IMR-90 (cell line): ENCODE results near the gene NCAM1. TPM values are rescaled to one million over a fixed set of nuclear protein-coding genes. Genes with fewer than 3 reads are reported as not detected.

Source experiments
- ATAC-seq: fragments of 200-7000 bp; cut with Tn5 transposase; 2 replicates; pipeline ENCODE4 v1.9.1; 2020; ENCODE audit warnings: low read depth, mild to moderate bottlenecking, moderate library complexity
- BruUV-seq: library from RNA; stranded (reverse); fragments of 400-500 nt; replicated peaks from 2 replicates; lab custom pipeline; 2021; lab: Mats Ljungman, UMichigan
- CTCF ChIA-PET: fragments of 300-600 bp; formaldehyde crosslinking; extraction: SDS; loops from one replicate; lab custom pipeline; 2021; ENCODE audit warnings: antibody characterized with exemption; lab: Yijun Ruan, JAX
- POLR2A ChIA-PET: fragments of 300-600 bp; sonication (Branson Sonifier 250); formaldehyde crosslinking; loops from one replicate; lab custom pipeline; 2022; ENCODE audit warnings: antibody characterized with exemption; ENCODE audit not compliant: unreplicated experiment; lab: Charles Lee
- DNase-seq: peaks from one replicate; pipeline ENCODE4 v3.0.0; 2013
- H2AFZ ChIP-seq: replicated peaks from 2 replicates; pipeline ENCODE3; 2013; ENCODE audit warnings: low read length, mild to moderate bottlenecking; ENCODE audit not compliant: poor library complexity
- H2AK5ac ChIP-seq: 2 replicates; pipeline ENCODE4 v1.6.1; 2013; ENCODE audit warnings: low read depth, low read length, inconsistent platforms
- H2AK9ac ChIP-seq: replicated peaks from 2 replicates; pipeline ENCODE3; 2013; ENCODE audit warnings: mild to moderate bottlenecking, low read depth, low read length, moderate library complexity; ENCODE audit not compliant: poor library complexity
- H2BK120ac ChIP-seq: 2 replicates; pipeline ENCODE4 v1.6.1; 2013; ENCODE audit warnings: low read depth, low read length, inconsistent platforms
- H2BK15ac ChIP-seq: 3 replicates; pipeline ENCODE4 v1.6.1; 2013; ENCODE audit warnings: low read depth, low read length, inconsistent platforms
- H2BK20ac ChIP-seq: 2 replicates; pipeline ENCODE4 v1.6.1; 2013; ENCODE audit warnings: low read depth, mild to moderate bottlenecking, inconsistent platforms, low read length, moderate library complexity
- H2BK5ac ChIP-seq: 2 replicates; pipeline ENCODE4 v1.6.1; 2013; ENCODE audit warnings: mild to moderate bottlenecking, low read depth, low read length, inconsistent platforms; ENCODE audit not compliant: poor library complexity, severe bottlenecking
- H3K14ac ChIP-seq: replicated peaks from 2 replicates; pipeline ENCODE4 v1.6.1; 2013; ENCODE audit warnings: low read depth, low read length, inconsistent platforms
- H3K18ac ChIP-seq: 2 replicates; pipeline ENCODE4 v1.6.1; 2013; ENCODE audit warnings: low read depth, low read length, control low read depth
- H3K23ac ChIP-seq: 2 replicates; pipeline ENCODE4 v1.6.1; 2013; ENCODE audit warnings: low read depth, low read length, inconsistent platforms
- H3K27ac ChIP-seq: 2 replicates; pipeline ENCODE4 v1.5.1; 2013; ENCODE audit warnings: mild to moderate bottlenecking, control low read depth, low read length; ENCODE audit not compliant: insufficient read depth
- H3K27me3 ChIP-seq: 2 replicates; pipeline ENCODE4 v1.6.1; 2013; ENCODE audit warnings: low read length; ENCODE audit not compliant: control insufficient read depth, insufficient read depth
- H3K36me3 ChIP-seq: 2 replicates; pipeline ENCODE4 v1.6.1; 2013; ENCODE audit warnings: low read length, mixed read lengths; ENCODE audit not compliant: control insufficient read depth, insufficient read depth
- H3K4ac ChIP-seq: 2 replicates; pipeline ENCODE4 v1.6.1; 2013; ENCODE audit warnings: low read depth, low read length, inconsistent platforms
- H3K4me1 ChIP-seq: 2 replicates; pipeline ENCODE4 v1.6.1; 2013; ENCODE audit warnings: low read length, mixed read lengths; ENCODE audit not compliant: control insufficient read depth, insufficient read depth
- H3K4me2 ChIP-seq: 2 replicates; pipeline ENCODE4 v1.6.1; 2013; ENCODE audit warnings: low read depth, mild to moderate bottlenecking, control low read depth, low read length, moderate library complexity
- H3K4me3 ChIP-seq: 2 replicates; pipeline ENCODE4 v1.5.1; 2013; ENCODE audit warnings: low read depth, mild to moderate bottlenecking, control low read depth, low read length, moderate library complexity; ENCODE audit not compliant: insufficient read depth
- H3K56ac ChIP-seq: 2 replicates; pipeline ENCODE4 v1.6.1; 2013; ENCODE audit warnings: low read length, inconsistent platforms; ENCODE audit not compliant: insufficient read depth; ENCODE audit errors: extremely low read depth
- H3K79me1 ChIP-seq, 2 experiments: 2 replicates each; pipeline ENCODE4 v1.6.1; 2013; ENCODE audit warnings: low read length in 2 of 2, inconsistent platforms in 1 of 2, low read depth in 1 of 2
- H3K9ac ChIP-seq: 2 replicates; pipeline ENCODE4 v1.6.1; 2013; ENCODE audit warnings: low read depth, low read length, control low read depth
- H3K9me1 ChIP-seq: 2 replicates; pipeline ENCODE4 v1.6.1; 2013; ENCODE audit warnings: low read length, inconsistent platforms; ENCODE audit not compliant: insufficient read depth
- H3K9me3 ChIP-seq: 2 replicates; pipeline ENCODE4 v1.6.1; 2013; ENCODE audit warnings: low read length; ENCODE audit not compliant: control insufficient read depth, insufficient read depth
- H4K20me1 ChIP-seq: 2 replicates; pipeline ENCODE4 v1.6.1; 2013; ENCODE audit warnings: low read length, inconsistent platforms; ENCODE audit not compliant: insufficient read depth
- H4K5ac ChIP-seq: 2 replicates; pipeline ENCODE4 v1.6.1; 2013; ENCODE audit warnings: mild to moderate bottlenecking, low read depth, low read length, control low read depth
- H4K8ac ChIP-seq, 2 experiments: 2 replicates each; pipeline ENCODE4 v1.6.1; 2013; ENCODE audit warnings: low read depth in 2 of 2, low read length in 2 of 2, control low read depth in 1 of 2, inconsistent platforms in 1 of 2
- H4K91ac ChIP-seq: 2 replicates; pipeline ENCODE4 v1.6.1; 2013; ENCODE audit warnings: low read depth, low read length, inconsistent platforms; ENCODE audit not compliant: insufficient read depth
- BHLHE40 ChIP-seq: fragments of 150-350 bp; IDR thresholded peaks from 2 replicates; pipeline ENCODE4 v1.6.1; 2016; ENCODE audit warnings: mild to moderate bottlenecking, low read depth, low read length
- CEBPB ChIP-seq: IDR thresholded peaks from 2 replicates; pipeline ENCODE4 v1.6.1; 2012; ENCODE audit warnings: low read depth, low read length, improper control_type of control experiment
- FOS ChIP-seq: fragments of 150-350 bp; IDR thresholded peaks from 2 replicates; pipeline ENCODE4 v1.6.1; 2016; ENCODE audit warnings: low read depth, low read length
- MAZ ChIP-seq: IDR thresholded peaks from 2 replicates; pipeline ENCODE4 v1.6.1; 2012; ENCODE audit warnings: low read depth, mild to moderate bottlenecking, low read length, improper control_type of control experiment, moderate library complexity, borderline replicate concordance
- NFE2L2 ChIP-seq: fragments of 150-350 bp; IDR thresholded peaks from 2 replicates; pipeline ENCODE4 v1.6.1; 2016; ENCODE audit warnings: low read depth, mild to moderate bottlenecking, low read length
- POLR2A ChIP-seq: IDR thresholded peaks from 2 replicates; pipeline ENCODE4 v1.6.1; 2012; ENCODE audit warnings: mild to moderate bottlenecking, low read depth, low read length
- RFX5 ChIP-seq: IDR thresholded peaks from 2 replicates; pipeline ENCODE4 v1.8.0; 2012; ENCODE audit warnings: low read depth, mild to moderate bottlenecking, low read length, moderate library complexity
- WGBS, 2 experiments: methylation state at CpG; one replicate each; pipeline versions ENCODE4 v1.1.5 to v1.1.7; 2013; ENCODE audit warnings: missing lambda C conversion rate in 2 of 2; ENCODE audit not compliant: insufficient read length in 1 of 2; ENCODE audit errors: extremely low coverage in 2 of 2; 5-methylcytosine and 5-hydroxymethylcytosine counted together
- dilution Hi-C: fragments of 300-500 bp; cut with HindIII; formaldehyde crosslinking; loops from one replicate; pipeline ENCODE4 v1.14.3; 2018; ENCODE audit warnings: low sequenced_read_pairs; ENCODE audit not compliant: unreplicated experiment
- in situ Hi-C: fragments of 300-500 bp; cut with MboI; formaldehyde crosslinking; loops from 3 replicates; pipeline ENCODE4 v1.14.3; 2019; ENCODE audit warnings: low sequenced_read_pairs, inconsistent platforms, mixed read lengths
- intact Hi-C: fragments of 100-400 bp; cut with micrococcal nuclease; formaldehyde crosslinking; loops from 2 replicates; pipeline ENCODE4 v1.10.0; 2022
- polyA plus RNA-seq, 3 experiments: library from polyadenylated mRNA; depleted of rRNA; stranded (reverse); fragments of >200 nt; gene quantifications; 2 replicates each; pipeline ENCODE4 v1.2.3, GENCODE V29; 2012; ENCODE audit warnings: low replicate concordance in 1 of 3
- total RNA-seq: library from RNA; depleted of rRNA; stranded (reverse); fragments of >200 nt; gene quantifications from 2 replicates; pipeline ENCODE4 v1.2.3, GENCODE V29; 2012
- TF ChIP-seq, protein P1 (sequence below): fragments of 150-350 bp; IDR thresholded peaks from 2 replicates; pipeline ENCODE4 v1.6.1; 2017; ENCODE audit warnings: mild to moderate bottlenecking, antibody characterized with exemption, low read length, low read depth

Gene NCAM1
- total and polyA plus RNA-seq, 2 of the 4 experiments (the other 2 are of a cell fraction) = 0.09 to 0.18 TPM

- BruUV-seq = no TSS peak
- in situ Hi-C loops = no loop called here
- TF ChIP-seq, protein P1, sequence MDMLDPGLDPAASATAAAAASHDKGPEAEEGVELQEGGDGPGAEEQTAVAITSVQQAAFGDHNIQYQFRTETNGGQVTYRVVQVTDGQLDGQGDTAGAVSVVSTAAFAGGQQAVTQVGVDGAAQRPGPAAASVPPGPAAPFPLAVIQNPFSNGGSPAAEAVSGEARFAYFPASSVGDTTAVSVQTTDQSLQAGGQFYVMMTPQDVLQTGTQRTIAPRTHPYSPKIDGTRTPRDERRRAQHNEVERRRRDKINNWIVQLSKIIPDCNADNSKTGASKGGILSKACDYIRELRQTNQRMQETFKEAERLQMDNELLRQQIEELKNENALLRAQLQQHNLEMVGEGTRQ = no peak
- TF ChIP-seq NFE2L2 (no peak), MAZ (no peak), POLR2A (no peak), BHLHE40 (no peak), CEBPB (no peak), RFX5 (no peak), FOS (no peak)
- no peak overlapping the region for H3K4ac ChIP-seq
- CTCF ChIA-PET = no interaction called here
- no peak overlapping the region for H3K4me3 ChIP-seq
- dilution Hi-C loops = no loop called here
- no peak overlapping the region for H2BK20ac ChIP-seq
- POLR2A ChIA-PET = no interaction called here
- no peak overlapping the region for H3K23ac ChIP-seq
- H3K9me3 ChIP-seq = peaks cover 5% of the 10 kb centered on the region; the same call in 1 of the 2 replicates
- no peak overlapping the region for H2AK9ac ChIP-seq
- no peaks in the 10 kb centered on the region for H4K20me1 ChIP-seq
- H3K56ac ChIP-seq = no peak overlapping the region
- H3K14ac ChIP-seq = no peak overlapping the region
- intact Hi-C loops = no loop called here
- no peak overlapping the region for H2BK5ac ChIP-seq
- no CpG with 5 or more reads among the region's 1 CpG for WGBS, 2 experiments
- no peak overlapping the region for H3K27ac ChIP-seq
- no peak overlapping the region for H2BK120ac ChIP-seq
- H4K8ac ChIP-seq = no peak overlapping the region
- no peak overlapping the region for H4K91ac ChIP-seq
- no peaks in the 10 kb centered on the region for H3K4me1 ChIP-seq
- H2AFZ ChIP-seq = no peak overlapping the region
- H3K27me3 ChIP-seq = no peaks in the 10 kb centered on the region
- no peak overlapping the region for H3K9ac ChIP-seq
- ATAC-seq (no peak), DNase-seq (no peak)
- no peaks in the 10 kb centered on the region for H3K79me1 ChIP-seq
- no peak overlapping the region for H4K5ac ChIP-seq
- no peaks in the 10 kb centered on the region for H3K9me1 ChIP-seq
- no peak overlapping the region for H2BK15ac ChIP-seq
- H3K36me3 ChIP-seq = no peaks in the 10 kb centered on the region
- H3K18ac ChIP-seq = no peak overlapping the region
- no peak overlapping the region for H3K4me2 ChIP-seq
- no peak overlapping the region for H2AK5ac ChIP-seq
Observed at GRCh38 chr11:113021111-113021510, 59.9 kb downstream of the NCAM1 start.
